Measurements from ENCODE around the gene YWHAB.

DNA sequence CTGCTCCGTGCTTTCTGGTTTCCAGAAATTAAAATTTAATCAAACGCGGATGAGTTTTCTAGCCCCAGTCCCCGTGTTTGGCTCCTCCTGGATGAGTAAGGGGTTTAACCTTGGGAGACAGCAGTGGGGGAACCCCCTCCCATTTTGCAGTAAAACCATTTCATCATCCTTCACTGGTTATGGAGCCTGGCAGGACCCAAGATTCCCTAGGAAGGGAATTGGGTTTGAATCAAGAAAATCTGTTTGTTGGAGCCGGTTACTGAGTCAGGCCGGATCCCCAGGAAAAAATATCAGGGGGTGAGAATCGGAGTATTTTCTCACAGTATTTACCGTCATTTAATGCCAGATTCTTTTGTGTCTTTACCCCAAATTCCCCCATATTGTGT, 754 bp downstream of the YWHAB start:
- TF ChIP-seq POLR2A (IDR thresholded peaks at IDR 0.05; ENCODE audit: low read length) (no peak), GATA1 (IDR thresholded peaks at IDR 0.05; ENCODE audit: low read depth, low read length) (no peak)

All from erythroblast (primary cell).